HEK293 (cell line): ENCODE results near the gene TYRP1.

Source experiments
- CTCF ChIA-PET: fragments of 350-600 bp; formaldehyde crosslinking; extraction: SDS; loops from one replicate; lab custom pipeline; 2021; ENCODE audit warnings: antibody characterized with exemption; lab: Yijun Ruan, JAX
- POLR2A ChIA-PET: fragments of 300-600 bp; formaldehyde crosslinking; extraction: SDS; loops from one replicate; lab custom pipeline; 2020; ENCODE audit warnings: antibody characterized with exemption, inconsistent platforms; lab: Yijun Ruan, JAX
- H3K27ac ChIP-seq: fragments of 200-500 bp; sonication (Bioruptor generic); 2 replicates; pipeline ENCODE4 v1.5.1; 2014; ENCODE audit warnings: low read depth, low read length, control low read depth, inconsistent platforms; ENCODE audit errors: extremely low read depth
- H3K36me3 ChIP-seq, 2 experiments: fragments of 200-500 bp in 1 of 2; sonication (Bioruptor generic) in 1 of 2; 1 replicate in 1 of 2; 2 replicates in 1 of 2; pipeline ENCODE4 v1.5.1; 2014 to 2017; ENCODE audit warnings: inconsistent platforms in 2 of 2, low read length in 2 of 2; ENCODE audit not compliant: control insufficient read depth in 2 of 2, insufficient read depth in 1 of 2
- H3K4me1 ChIP-seq: fragments of 200-500 bp; sonication (Bioruptor generic); 2 replicates; pipeline ENCODE4 v1.5.1; 2014; ENCODE audit warnings: mild to moderate bottlenecking, low read length, inconsistent platforms; ENCODE audit not compliant: control insufficient read depth, insufficient read depth
- H3K4me3 ChIP-seq: 2 replicates; pipeline ENCODE4 v1.5.1; 2011; ENCODE audit warnings: low read depth, mild to moderate bottlenecking, control low read depth, low read length, moderate library complexity
- H3K9me3 ChIP-seq: fragments of 200-500 bp; sonication (Bioruptor generic); 2 replicates; pipeline ENCODE4 v1.5.1; 2014; ENCODE audit warnings: low read depth, low read length, inconsistent platforms; ENCODE audit not compliant: control insufficient read depth, insufficient read depth
- BCL6B ChIP-seq: fragments of 450-650 bp; formaldehyde crosslinking; IDR thresholded peaks from 2 replicates; pipeline ENCODE4 v1.5.1; 2017; ENCODE audit warnings: missing biosample characterization, missing genetic modification characterization
- CTCF ChIP-seq: fragments of 450-650 bp; formaldehyde crosslinking; IDR thresholded peaks from 2 replicates; pipeline ENCODE4 v1.5.1; 2016; ENCODE audit warnings: missing biosample characterization, missing genetic modification characterization
- PBX3 ChIP-seq: sonication (generic); formaldehyde crosslinking; IDR thresholded peaks from 2 replicates; pipeline ENCODE4 v1.8.1; 2022; ENCODE audit warnings: mild to moderate bottlenecking, moderate library complexity, missing genetic modification reagents
- PRDM2 ChIP-seq: fragments of 450-650 bp; formaldehyde crosslinking; IDR thresholded peaks from 2 replicates; pipeline ENCODE4 v1.5.1; 2016; ENCODE audit warnings: missing biosample characterization, missing genetic modification characterization, borderline replicate concordance
- PRDM6 ChIP-seq: fragments of 450-650 bp; formaldehyde crosslinking; IDR thresholded peaks from 2 replicates; pipeline ENCODE4 v1.5.1; 2017; ENCODE audit warnings: missing biosample characterization, missing genetic modification characterization
- ZFP37 ChIP-seq: fragments of 450-650 bp; formaldehyde crosslinking; IDR thresholded peaks from 2 replicates; pipeline ENCODE4 v1.5.1; 2016; ENCODE audit warnings: missing biosample characterization, missing genetic modification characterization
- ZNF140 ChIP-seq: fragments of 450-650 bp; formaldehyde crosslinking; IDR thresholded peaks from 2 replicates; pipeline ENCODE4 v1.5.1; 2016; ENCODE audit warnings: missing biosample characterization, missing genetic modification characterization
- ZNF175 ChIP-seq: fragments of 450-650 bp; formaldehyde crosslinking; IDR thresholded peaks from 2 replicates; pipeline ENCODE4 v1.5.1; 2016; ENCODE audit warnings: missing biosample characterization, missing genetic modification characterization
- ZNF211 ChIP-seq: fragments of 450-650 bp; formaldehyde crosslinking; IDR thresholded peaks from 2 replicates; pipeline ENCODE4 v1.5.1; 2016; ENCODE audit warnings: low read depth, missing biosample characterization, missing genetic modification characterization
- ZNF274 ChIP-seq, 2 experiments: fragments of 200-500 bp in 1 of 2; fragments of 450-650 bp in 1 of 2; sonication (Bioruptor generic) in 1 of 2; formaldehyde crosslinking in 1 of 2; IDR thresholded peaks; 2 replicates each; pipeline versions ENCODE4 v1.5.1 to v1.6.1; 2014 to 2016; ENCODE audit warnings: borderline replicate concordance in 1 of 2, inconsistent platforms in 1 of 2, low read length in 1 of 2, missing biosample characterization in 1 of 2, missing genetic modification characterization in 1 of 2
- ZNF366 ChIP-seq: fragments of 450-650 bp; formaldehyde crosslinking; conservative IDR thresholded peaks from 2 replicates; pipeline ENCODE4 v1.5.1; 2016; ENCODE audit warnings: missing biosample characterization, missing genetic modification characterization
- ZNF416 ChIP-seq: fragments of 450-650 bp; formaldehyde crosslinking; IDR thresholded peaks from 2 replicates; pipeline ENCODE4 v1.5.1; 2016; ENCODE audit warnings: missing biosample characterization, missing genetic modification characterization
- ZNF555 ChIP-seq: fragments of 450-650 bp; formaldehyde crosslinking; conservative IDR thresholded peaks from 2 replicates; pipeline ENCODE4 v1.5.1; 2017; ENCODE audit warnings: missing biosample characterization, mild to moderate bottlenecking, missing genetic modification characterization, inconsistent platforms
- ZNF670 ChIP-seq: fragments of 450-650 bp; formaldehyde crosslinking; IDR thresholded peaks from 2 replicates; pipeline ENCODE4 v1.5.1; 2016; ENCODE audit warnings: missing biosample characterization, missing genetic modification characterization, low read depth
- ZNF707 ChIP-seq: fragments of 450-650 bp; formaldehyde crosslinking; IDR thresholded peaks from 2 replicates; pipeline ENCODE4 v1.5.1; 2016; ENCODE audit warnings: missing biosample characterization, missing genetic modification characterization
- ZNF837 ChIP-seq: fragments of 450-650 bp; formaldehyde crosslinking; IDR thresholded peaks from 2 replicates; pipeline ENCODE4 v1.5.1; 2016; ENCODE audit warnings: missing biosample characterization, missing genetic modification characterization
- ZSCAN30 ChIP-seq: fragments of 450-650 bp; IDR thresholded peaks from 2 replicates; pipeline ENCODE4 v1.5.1; 2018; ENCODE audit warnings: missing biosample characterization, mild to moderate bottlenecking, missing genetic modification characterization, moderate library complexity
- TF ChIP-seq, protein P1 (sequence below): fragments of 450-650 bp; formaldehyde crosslinking; IDR thresholded peaks from 2 replicates; pipeline ENCODE4 v1.5.1; 2016; ENCODE audit warnings: missing biosample characterization, missing genetic modification characterization
- TF ChIP-seq, protein P2 (sequence below): fragments of 450-650 bp; formaldehyde crosslinking; IDR thresholded peaks from 2 replicates; pipeline ENCODE4 v1.5.1; 2016; ENCODE audit warnings: missing biosample characterization, missing genetic modification characterization

TYRP1 gene

GRCh38 chr9:12670006-12670405 is 23.2 kb upstream of the TYRP1 start:
- ChIA-PET CTCF (interaction anchor here (0.6 to 0.8 kb wide), 3 partner anchors 30 to 681 kb away, joined by 3 to 5 read pairs (median 3); no protein-coding TSS in a partner anchor), POLR2A (no interaction called here)
- TF ChIP-seq, protein P1, sequence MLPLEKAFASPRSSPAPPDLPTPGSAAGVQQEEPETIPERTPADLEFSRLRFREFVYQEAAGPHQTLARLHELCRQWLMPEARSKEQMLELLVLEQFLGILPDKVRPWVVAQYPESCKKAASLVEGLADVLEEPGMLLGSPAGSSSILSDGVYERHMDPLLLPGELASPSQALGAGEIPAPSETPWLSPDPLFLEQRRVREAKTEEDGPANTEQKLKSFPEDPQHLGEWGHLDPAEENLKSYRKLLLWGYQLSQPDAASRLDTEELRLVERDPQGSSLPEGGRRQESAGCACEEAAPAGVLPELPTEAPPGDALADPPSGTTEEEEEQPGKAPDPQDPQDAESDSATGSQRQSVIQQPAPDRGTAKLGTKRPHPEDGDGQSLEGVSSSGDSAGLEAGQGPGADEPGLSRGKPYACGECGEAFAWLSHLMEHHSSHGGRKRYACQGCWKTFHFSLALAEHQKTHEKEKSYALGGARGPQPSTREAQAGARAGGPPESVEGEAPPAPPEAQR (tag by site-specific recombination): no peak
- TF ChIP-seq ZNF211 (tag by site-specific recombination) (no peak), PRDM6 (tag by site-specific recombination) (no peak), ZNF416 (no peak), ZSCAN30 (tag by site-specific recombination) (no peak), ZNF366 (no peak), ZNF670 (no peak), ZNF175 (tag by site-specific recombination) (no peak), ZNF707 (tag by site-specific recombination) (no peak), PRDM2 (tag by site-specific recombination) (no peak), BCL6B (no peak), ZFP37 (tag by site-specific recombination) (no peak), ZNF274 (IDR thresholded peaks at IDR 0.05; ENCODE audit: low read length) (no peak), ZNF274 (tag by site-specific recombination; IDR thresholded peaks at IDR 0.05; ENCODE audit: borderline replicate concordance) (no peak), ZNF140 (tag by site-specific recombination) (no peak), ZNF837 (no peak), PBX3 (no peak), ZNF555 (no peak), CTCF (tag by site-specific recombination) (no peak)
- TF ChIP-seq, protein P2, sequence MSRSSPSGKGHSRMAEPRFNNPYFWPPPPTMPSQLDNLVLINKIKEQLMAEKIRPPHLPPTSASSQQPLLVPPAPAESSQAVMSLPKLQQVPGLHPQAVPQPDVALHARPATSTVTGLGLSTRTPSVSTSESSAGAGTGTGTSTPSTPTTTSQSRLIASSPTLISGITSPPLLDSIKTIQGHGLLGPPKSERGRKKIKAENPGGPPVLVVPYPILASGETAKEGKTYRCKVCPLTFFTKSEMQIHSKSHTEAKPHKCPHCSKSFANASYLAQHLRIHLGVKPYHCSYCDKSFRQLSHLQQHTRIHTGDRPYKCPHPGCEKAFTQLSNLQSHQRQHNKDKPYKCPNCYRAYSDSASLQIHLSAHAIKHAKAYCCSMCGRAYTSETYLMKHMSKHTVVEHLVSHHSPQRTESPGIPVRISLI (tag by site-specific recombination): no peak
- H3K9me3 ChIP-seq: no peaks in the 10 kb centered on the region
- H3K4me3 ChIP-seq: no peak overlapping the region
- no peaks in the 10 kb centered on the region for H3K4me1 ChIP-seq
- no peaks in the 10 kb centered on the region for H3K36me3 ChIP-seq
- no peak overlapping the region for H3K27ac ChIP-seq
